ENCODE data around the gene USP9X. TPM values are rescaled to one million over a fixed set of nuclear protein-coding genes. Genes with fewer than 3 reads are reported as not detected.

USP9X gene
- total and polyA plus RNA-seq, 9 of the 15 experiments (the other 6 are each of a cell fraction or from before 2014, with no cell fraction given): 10.9 to 47.8 (median 29.5) TPM

DNA sequence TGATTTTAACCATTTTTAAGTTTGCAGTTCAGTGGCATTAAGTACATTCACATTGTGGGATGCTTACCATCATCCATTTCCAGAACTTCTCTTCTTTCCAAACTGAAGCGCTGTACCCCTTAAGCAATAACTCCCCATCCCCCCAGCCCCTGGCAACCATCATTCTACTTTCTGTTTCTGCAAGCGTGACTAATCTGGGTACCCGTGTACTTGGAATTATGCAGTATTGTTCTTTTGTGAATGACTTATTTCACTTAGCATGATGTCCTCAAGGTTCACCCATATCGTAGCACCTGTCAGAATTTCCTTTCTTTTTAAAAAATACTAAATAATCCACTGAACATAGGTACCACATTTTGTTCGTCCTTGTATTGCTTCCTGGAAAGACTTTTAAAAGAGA is 32.9 kb downstream of the USP9X start:
- H3K4me3 ChIP-seq: no peak overlapping the region
- peaks cover 93% of the 10 kb centered on the region for H3K79me2 ChIP-seq (ENCODE audit: control insufficient read depth, insufficient read depth, low read length)
- no peak overlapping the region for H2AFZ ChIP-seq (ENCODE audit: low read depth, low read length)
- DNase-seq (ENCODE audit: extremely low read depth in 1 of 4, low spot score in 3 of 4) (no peak), ATAC-seq (no peak), FAIRE-seq (no peak)
- peaks cover 13% of the 10 kb centered on the region for H4K20me1 ChIP-seq (replicated peaks; ENCODE audit: control insufficient read depth, insufficient read depth, low read length)
- 92% methylated on average over 4 of the region's 5 CpGs for WGBS (ENCODE audit: insufficient coverage, low coverage, missing lambda C conversion rate)
- H3K36me3 ChIP-seq (ENCODE audit: control insufficient read depth, insufficient read depth, low read length): no peaks in the 10 kb centered on the region; the same call in 1 of the 3 replicates
- no peaks in the 10 kb centered on the region for H3K9me1 ChIP-seq (ENCODE audit: control insufficient read depth, insufficient read depth, low read length)
- H3K27me3 ChIP-seq (ENCODE audit: control insufficient read depth in 2 of 2, insufficient read depth in 2 of 2, low read length in 2 of 2): no peaks in the 10 kb centered on the region
- H3K4me2 ChIP-seq (ENCODE audit: insufficient read depth, low read length): no peak overlapping the region
- no peaks in the 10 kb centered on the region for H3K9me3 ChIP-seq (replicated peaks; ENCODE audit: control insufficient read depth, insufficient read depth, low read depth, low read length)
- no TSS peak for BruUV-seq (replicated peaks)
- TF ChIP-seq TEAD1 (CRISPR knock-in tag; IDR thresholded peaks at IDR 0.05) (no peak), GATAD2A (IDR thresholded peaks at IDR 0.05) (no peak)
- TF ChIP-seq, protein P1, sequence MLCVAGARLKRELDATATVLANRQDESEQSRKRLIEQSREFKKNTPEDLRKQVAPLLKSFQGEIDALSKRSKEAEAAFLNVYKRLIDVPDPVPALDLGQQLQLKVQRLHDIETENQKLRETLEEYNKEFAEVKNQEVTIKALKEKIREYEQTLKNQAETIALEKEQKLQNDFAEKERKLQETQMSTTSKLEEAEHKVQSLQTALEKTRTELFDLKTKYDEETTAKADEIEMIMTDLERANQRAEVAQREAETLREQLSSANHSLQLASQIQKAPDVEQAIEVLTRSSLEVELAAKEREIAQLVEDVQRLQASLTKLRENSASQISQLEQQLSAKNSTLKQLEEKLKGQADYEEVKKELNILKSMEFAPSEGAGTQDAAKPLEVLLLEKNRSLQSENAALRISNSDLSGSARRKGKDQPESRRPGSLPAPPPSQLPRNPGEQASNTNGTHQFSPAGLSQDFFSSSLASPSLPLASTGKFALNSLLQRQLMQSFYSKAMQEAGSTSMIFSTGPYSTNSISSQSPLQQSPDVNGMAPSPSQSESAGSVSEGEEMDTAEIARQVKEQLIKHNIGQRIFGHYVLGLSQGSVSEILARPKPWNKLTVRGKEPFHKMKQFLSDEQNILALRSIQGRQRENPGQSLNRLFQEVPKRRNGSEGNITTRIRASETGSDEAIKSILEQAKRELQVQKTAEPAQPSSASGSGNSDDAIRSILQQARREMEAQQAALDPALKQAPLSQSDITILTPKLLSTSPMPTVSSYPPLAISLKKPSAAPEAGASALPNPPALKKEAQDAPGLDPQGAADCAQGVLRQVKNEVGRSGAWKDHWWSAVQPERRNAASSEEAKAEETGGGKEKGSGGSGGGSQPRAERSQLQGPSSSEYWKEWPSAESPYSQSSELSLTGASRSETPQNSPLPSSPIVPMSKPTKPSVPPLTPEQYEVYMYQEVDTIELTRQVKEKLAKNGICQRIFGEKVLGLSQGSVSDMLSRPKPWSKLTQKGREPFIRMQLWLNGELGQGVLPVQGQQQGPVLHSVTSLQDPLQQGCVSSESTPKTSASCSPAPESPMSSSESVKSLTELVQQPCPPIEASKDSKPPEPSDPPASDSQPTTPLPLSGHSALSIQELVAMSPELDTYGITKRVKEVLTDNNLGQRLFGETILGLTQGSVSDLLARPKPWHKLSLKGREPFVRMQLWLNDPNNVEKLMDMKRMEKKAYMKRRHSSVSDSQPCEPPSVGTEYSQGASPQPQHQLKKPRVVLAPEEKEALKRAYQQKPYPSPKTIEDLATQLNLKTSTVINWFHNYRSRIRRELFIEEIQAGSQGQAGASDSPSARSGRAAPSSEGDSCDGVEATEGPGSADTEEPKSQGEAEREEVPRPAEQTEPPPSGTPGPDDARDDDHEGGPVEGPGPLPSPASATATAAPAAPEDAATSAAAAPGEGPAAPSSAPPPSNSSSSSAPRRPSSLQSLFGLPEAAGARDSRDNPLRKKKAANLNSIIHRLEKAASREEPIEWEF (CRISPR knock-in tag; IDR thresholded peaks at IDR 0.05): no peak
- intact Hi-C loops (cut with micrococcal nuclease) (loop anchor here (10.0 kb wide), 3 partner anchors 183 to 463 kb away; no protein-coding TSS in a partner anchor), in situ Hi-C loops (cut with MboI) (no loop called here)
- ChIA-PET POLR2A (no interaction called here), CTCF (ENCODE audit: low intra/inter-chr PET ratio) (no interaction called here)
- H3K9ac ChIP-seq (ENCODE audit: insufficient read depth in 1 of 2, low read depth in 2 of 2, low read length in 2 of 2): no peak overlapping the region
- no peak overlapping the region for H3K27ac ChIP-seq (ENCODE audit: extremely low read depth, low read depth, low read length)
- H3K4me1 ChIP-seq (replicated peaks in 1 of 2; ENCODE audit: control insufficient read depth in 2 of 2, insufficient read depth in 2 of 2, low read length in 2 of 2): peaks cover 0 to 5% of the 10 kb centered on the region in 2 experiments; a peak in 2 of 5 replicates
